IMR-90 (cell line): ENCODE data around the gene DGKG. TPM values are rescaled to one million over a fixed set of nuclear protein-coding genes. Genes with fewer than 3 reads are reported as not detected.

Source experiments
- ATAC-seq: fragments of 200-7000 bp; cut with Tn5 transposase; 2 replicates; pipeline ENCODE4 v1.9.1; 2020; ENCODE audit warnings: low read depth, mild to moderate bottlenecking, moderate library complexity
- BruUV-seq: library from RNA; stranded (reverse); fragments of 400-500 nt; replicated peaks from 2 replicates; lab custom pipeline; 2021; lab: Mats Ljungman, UMichigan
- CTCF ChIA-PET: fragments of 300-600 bp; formaldehyde crosslinking; extraction: SDS; loops from one replicate; lab custom pipeline; 2021; ENCODE audit warnings: antibody characterized with exemption; lab: Yijun Ruan, JAX
- POLR2A ChIA-PET: fragments of 300-600 bp; sonication (Branson Sonifier 250); formaldehyde crosslinking; loops from one replicate; lab custom pipeline; 2022; ENCODE audit warnings: antibody characterized with exemption; ENCODE audit not compliant: unreplicated experiment; lab: Charles Lee
- DNase-seq: peaks from one replicate; pipeline ENCODE4 v3.0.0; 2013
- H2AFZ ChIP-seq: replicated peaks from 2 replicates; pipeline ENCODE3; 2013; ENCODE audit warnings: low read length, mild to moderate bottlenecking; ENCODE audit not compliant: poor library complexity
- H2AK5ac ChIP-seq: 2 replicates; pipeline ENCODE4 v1.6.1; 2013; ENCODE audit warnings: low read depth, low read length, inconsistent platforms
- H2AK9ac ChIP-seq: replicated peaks from 2 replicates; pipeline ENCODE3; 2013; ENCODE audit warnings: mild to moderate bottlenecking, low read depth, low read length, moderate library complexity; ENCODE audit not compliant: poor library complexity
- H2BK120ac ChIP-seq: 2 replicates; pipeline ENCODE4 v1.6.1; 2013; ENCODE audit warnings: low read depth, low read length, inconsistent platforms
- H2BK15ac ChIP-seq: 3 replicates; pipeline ENCODE4 v1.6.1; 2013; ENCODE audit warnings: low read depth, low read length, inconsistent platforms
- H2BK20ac ChIP-seq: 2 replicates; pipeline ENCODE4 v1.6.1; 2013; ENCODE audit warnings: low read depth, mild to moderate bottlenecking, inconsistent platforms, low read length, moderate library complexity
- H2BK5ac ChIP-seq: 2 replicates; pipeline ENCODE4 v1.6.1; 2013; ENCODE audit warnings: mild to moderate bottlenecking, low read depth, low read length, inconsistent platforms; ENCODE audit not compliant: poor library complexity, severe bottlenecking
- H3K14ac ChIP-seq: replicated peaks from 2 replicates; pipeline ENCODE4 v1.6.1; 2013; ENCODE audit warnings: low read depth, low read length, inconsistent platforms
- H3K18ac ChIP-seq: 2 replicates; pipeline ENCODE4 v1.6.1; 2013; ENCODE audit warnings: low read depth, low read length, control low read depth
- H3K23ac ChIP-seq: 2 replicates; pipeline ENCODE4 v1.6.1; 2013; ENCODE audit warnings: low read depth, low read length, inconsistent platforms
- H3K27ac ChIP-seq: 2 replicates; pipeline ENCODE4 v1.5.1; 2013; ENCODE audit warnings: mild to moderate bottlenecking, control low read depth, low read length; ENCODE audit not compliant: insufficient read depth
- H3K27me3 ChIP-seq: 2 replicates; pipeline ENCODE4 v1.6.1; 2013; ENCODE audit warnings: low read length; ENCODE audit not compliant: control insufficient read depth, insufficient read depth
- H3K36me3 ChIP-seq: 2 replicates; pipeline ENCODE4 v1.6.1; 2013; ENCODE audit warnings: low read length, mixed read lengths; ENCODE audit not compliant: control insufficient read depth, insufficient read depth
- H3K4ac ChIP-seq: 2 replicates; pipeline ENCODE4 v1.6.1; 2013; ENCODE audit warnings: low read depth, low read length, inconsistent platforms
- H3K4me1 ChIP-seq: 2 replicates; pipeline ENCODE4 v1.6.1; 2013; ENCODE audit warnings: low read length, mixed read lengths; ENCODE audit not compliant: control insufficient read depth, insufficient read depth
- H3K4me2 ChIP-seq: 2 replicates; pipeline ENCODE4 v1.6.1; 2013; ENCODE audit warnings: low read depth, mild to moderate bottlenecking, control low read depth, low read length, moderate library complexity
- H3K4me3 ChIP-seq: 2 replicates; pipeline ENCODE4 v1.5.1; 2013; ENCODE audit warnings: low read depth, mild to moderate bottlenecking, control low read depth, low read length, moderate library complexity; ENCODE audit not compliant: insufficient read depth
- H3K56ac ChIP-seq: 2 replicates; pipeline ENCODE4 v1.6.1; 2013; ENCODE audit warnings: low read length, inconsistent platforms; ENCODE audit not compliant: insufficient read depth; ENCODE audit errors: extremely low read depth
- H3K79me1 ChIP-seq, 2 experiments: 2 replicates each; pipeline ENCODE4 v1.6.1; 2013; ENCODE audit warnings: low read length in 2 of 2, inconsistent platforms in 1 of 2, low read depth in 1 of 2
- H3K9ac ChIP-seq: 2 replicates; pipeline ENCODE4 v1.6.1; 2013; ENCODE audit warnings: low read depth, low read length, control low read depth
- H3K9me1 ChIP-seq: 2 replicates; pipeline ENCODE4 v1.6.1; 2013; ENCODE audit warnings: low read length, inconsistent platforms; ENCODE audit not compliant: insufficient read depth
- H3K9me3 ChIP-seq: 2 replicates; pipeline ENCODE4 v1.6.1; 2013; ENCODE audit warnings: low read length; ENCODE audit not compliant: control insufficient read depth, insufficient read depth
- H4K20me1 ChIP-seq: 2 replicates; pipeline ENCODE4 v1.6.1; 2013; ENCODE audit warnings: low read length, inconsistent platforms; ENCODE audit not compliant: insufficient read depth
- H4K5ac ChIP-seq: 2 replicates; pipeline ENCODE4 v1.6.1; 2013; ENCODE audit warnings: mild to moderate bottlenecking, low read depth, low read length, control low read depth
- H4K8ac ChIP-seq, 2 experiments: 2 replicates each; pipeline ENCODE4 v1.6.1; 2013; ENCODE audit warnings: low read depth in 2 of 2, low read length in 2 of 2, control low read depth in 1 of 2, inconsistent platforms in 1 of 2
- H4K91ac ChIP-seq: 2 replicates; pipeline ENCODE4 v1.6.1; 2013; ENCODE audit warnings: low read depth, low read length, inconsistent platforms; ENCODE audit not compliant: insufficient read depth
- BHLHE40 ChIP-seq: fragments of 150-350 bp; IDR thresholded peaks from 2 replicates; pipeline ENCODE4 v1.6.1; 2016; ENCODE audit warnings: mild to moderate bottlenecking, low read depth, low read length
- CEBPB ChIP-seq: IDR thresholded peaks from 2 replicates; pipeline ENCODE4 v1.6.1; 2012; ENCODE audit warnings: low read depth, low read length, improper control_type of control experiment
- CHD1 ChIP-seq: IDR thresholded peaks from 2 replicates; pipeline ENCODE4 v1.6.1; 2012; ENCODE audit warnings: low read depth, low read length, improper control_type of control experiment
- FOS ChIP-seq: fragments of 150-350 bp; IDR thresholded peaks from 2 replicates; pipeline ENCODE4 v1.6.1; 2016; ENCODE audit warnings: low read depth, low read length
- MAZ ChIP-seq: IDR thresholded peaks from 2 replicates; pipeline ENCODE4 v1.6.1; 2012; ENCODE audit warnings: low read depth, mild to moderate bottlenecking, low read length, improper control_type of control experiment, moderate library complexity, borderline replicate concordance
- MXI1 ChIP-seq: IDR thresholded peaks from 2 replicates; pipeline ENCODE4 v1.6.1; 2012; ENCODE audit warnings: low read depth, mild to moderate bottlenecking, low read length, moderate library complexity, borderline replicate concordance
- NFE2L2 ChIP-seq: fragments of 150-350 bp; IDR thresholded peaks from 2 replicates; pipeline ENCODE4 v1.6.1; 2016; ENCODE audit warnings: low read depth, mild to moderate bottlenecking, low read length
- POLR2A ChIP-seq: IDR thresholded peaks from 2 replicates; pipeline ENCODE4 v1.6.1; 2012; ENCODE audit warnings: mild to moderate bottlenecking, low read depth, low read length
- RCOR1 ChIP-seq: IDR thresholded peaks from 2 replicates; pipeline ENCODE4 v1.6.1; 2012; ENCODE audit warnings: mild to moderate bottlenecking, low read length, improper control_type of control experiment; ENCODE audit not compliant: insufficient replicate concordance
- RFX5 ChIP-seq: IDR thresholded peaks from 2 replicates; pipeline ENCODE4 v1.8.0; 2012; ENCODE audit warnings: low read depth, mild to moderate bottlenecking, low read length, moderate library complexity
- WGBS, 2 experiments: methylation state at CpG; one replicate each; pipeline versions ENCODE4 v1.1.5 to v1.1.7; 2013; ENCODE audit warnings: missing lambda C conversion rate in 2 of 2; ENCODE audit not compliant: insufficient read length in 1 of 2; ENCODE audit errors: extremely low coverage in 2 of 2; 5-methylcytosine and 5-hydroxymethylcytosine counted together
- dilution Hi-C: fragments of 300-500 bp; cut with HindIII; formaldehyde crosslinking; loops from one replicate; pipeline ENCODE4 v1.14.3; 2018; ENCODE audit warnings: low sequenced_read_pairs; ENCODE audit not compliant: unreplicated experiment
- in situ Hi-C: fragments of 300-500 bp; cut with MboI; formaldehyde crosslinking; loops from 3 replicates; pipeline ENCODE4 v1.14.3; 2019; ENCODE audit warnings: low sequenced_read_pairs, inconsistent platforms, mixed read lengths
- intact Hi-C: fragments of 100-400 bp; cut with micrococcal nuclease; formaldehyde crosslinking; loops from 2 replicates; pipeline ENCODE4 v1.10.0; 2022
- polyA plus RNA-seq, 3 experiments: library from polyadenylated mRNA; depleted of rRNA; stranded (reverse); fragments of >200 nt; gene quantifications; 2 replicates each; pipeline ENCODE4 v1.2.3, GENCODE V29; 2012; ENCODE audit warnings: low replicate concordance in 1 of 3
- total RNA-seq: library from RNA; depleted of rRNA; stranded (reverse); fragments of >200 nt; gene quantifications from 2 replicates; pipeline ENCODE4 v1.2.3, GENCODE V29; 2012
- TF ChIP-seq, protein P1 (sequence below): fragments of 150-350 bp; IDR thresholded peaks from 2 replicates; pipeline ENCODE4 v1.6.1; 2016; ENCODE audit warnings: low read depth, mild to moderate bottlenecking, low read length, moderate library complexity, borderline replicate concordance
- TF ChIP-seq, protein P2 (sequence below): fragments of 150-350 bp; IDR thresholded peaks from 2 replicates; pipeline ENCODE4 v1.6.1; 2017; ENCODE audit warnings: mild to moderate bottlenecking, antibody characterized with exemption, low read length, low read depth
- TF ChIP-seq, protein P3 (sequence below): conservative IDR thresholded peaks from 2 replicates; pipeline ENCODE4 v1.5.1; 2012; ENCODE audit warnings: mild to moderate bottlenecking, low read depth, low read length, improper control_type of control experiment

Gene DGKG
- total and polyA plus RNA-seq, 2 of the 4 experiments (the other 2 are of a cell fraction), result 1.2 to 4.1 TPM

DNA sequence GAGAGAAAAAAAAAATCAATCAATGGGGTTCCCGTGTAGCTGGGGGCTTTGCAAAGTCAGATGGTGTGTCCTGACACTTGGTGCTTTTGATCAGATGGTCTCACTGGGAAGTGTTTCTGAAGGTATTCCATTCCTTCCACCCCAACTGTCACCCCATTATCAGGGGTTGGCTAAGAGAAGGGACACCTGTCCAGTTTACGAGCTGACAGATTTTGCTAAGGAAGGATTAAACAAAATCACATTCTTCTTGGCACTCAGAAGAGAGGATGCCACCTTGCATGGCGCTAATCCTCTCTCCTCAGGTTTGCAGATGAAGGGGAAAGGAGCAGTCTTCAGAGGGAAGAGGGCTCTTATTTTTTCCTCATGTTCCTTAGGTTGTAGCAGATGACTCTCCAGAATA, 149.4 kb downstream of the DGKG start:
- Histone ChIP-seq H2AFZ (no peak overlapping the region), H3K18ac (no peak overlapping the region), H4K5ac (no peak overlapping the region), H3K4me3 (no peak overlapping the region), H3K23ac (no peak overlapping the region), H4K91ac (no peak overlapping the region), H4K8ac (no peak overlapping the region), H3K14ac (no peak overlapping the region), H3K36me3 (no peaks in the 10 kb centered on the region), H2AK9ac (no peak overlapping the region), H3K27ac (no peak overlapping the region), H3K4ac (no peak overlapping the region), H3K56ac (no peak overlapping the region), H2AK5ac (no peak overlapping the region), H2BK15ac (no peak overlapping the region), H3K27me3 (peaks cover 1% of the 10 kb centered on the region; the same call in 1 of the 2 replicates), H3K4me1 (peaks cover 12% of the 10 kb centered on the region; the same call in 1 of the 2 replicates), H3K9ac (no peak overlapping the region), H3K9me3 (no peaks in the 10 kb centered on the region), H3K9me1 (0 out of 2 replicates have a peak, but pooled peaks cover 6% of the 10 kb centered on the region), H2BK5ac (no peak overlapping the region), H3K79me1 (no peaks in the 10 kb centered on the region), H3K4me2 (no peak overlapping the region), H4K20me1 (no peaks in the 10 kb centered on the region), H2BK120ac (no peak overlapping the region), H2BK20ac (no peak overlapping the region)
- dilution Hi-C loops, result no loop called here
- POLR2A ChIA-PET, result no interaction called here
- CTCF ChIA-PET, result no interaction called here
- ATAC-seq (no peak), DNase-seq (no peak)
- TF ChIP-seq CHD1, result no peak
- no peak for TF ChIP-seq RCOR1
- no peak for TF ChIP-seq FOS
- no peak for TF ChIP-seq MXI1
- TF ChIP-seq POLR2A, result no peak
- TF ChIP-seq, protein P1, sequence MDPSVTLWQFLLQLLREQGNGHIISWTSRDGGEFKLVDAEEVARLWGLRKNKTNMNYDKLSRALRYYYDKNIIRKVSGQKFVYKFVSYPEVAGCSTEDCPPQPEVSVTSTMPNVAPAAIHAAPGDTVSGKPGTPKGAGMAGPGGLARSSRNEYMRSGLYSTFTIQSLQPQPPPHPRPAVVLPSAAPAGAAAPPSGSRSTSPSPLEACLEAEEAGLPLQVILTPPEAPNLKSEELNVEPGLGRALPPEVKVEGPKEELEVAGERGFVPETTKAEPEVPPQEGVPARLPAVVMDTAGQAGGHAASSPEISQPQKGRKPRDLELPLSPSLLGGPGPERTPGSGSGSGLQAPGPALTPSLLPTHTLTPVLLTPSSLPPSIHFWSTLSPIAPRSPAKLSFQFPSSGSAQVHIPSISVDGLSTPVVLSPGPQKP, result no peak
- TF ChIP-seq, protein P2, sequence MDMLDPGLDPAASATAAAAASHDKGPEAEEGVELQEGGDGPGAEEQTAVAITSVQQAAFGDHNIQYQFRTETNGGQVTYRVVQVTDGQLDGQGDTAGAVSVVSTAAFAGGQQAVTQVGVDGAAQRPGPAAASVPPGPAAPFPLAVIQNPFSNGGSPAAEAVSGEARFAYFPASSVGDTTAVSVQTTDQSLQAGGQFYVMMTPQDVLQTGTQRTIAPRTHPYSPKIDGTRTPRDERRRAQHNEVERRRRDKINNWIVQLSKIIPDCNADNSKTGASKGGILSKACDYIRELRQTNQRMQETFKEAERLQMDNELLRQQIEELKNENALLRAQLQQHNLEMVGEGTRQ, result no peak
- TF ChIP-seq, protein P3, sequence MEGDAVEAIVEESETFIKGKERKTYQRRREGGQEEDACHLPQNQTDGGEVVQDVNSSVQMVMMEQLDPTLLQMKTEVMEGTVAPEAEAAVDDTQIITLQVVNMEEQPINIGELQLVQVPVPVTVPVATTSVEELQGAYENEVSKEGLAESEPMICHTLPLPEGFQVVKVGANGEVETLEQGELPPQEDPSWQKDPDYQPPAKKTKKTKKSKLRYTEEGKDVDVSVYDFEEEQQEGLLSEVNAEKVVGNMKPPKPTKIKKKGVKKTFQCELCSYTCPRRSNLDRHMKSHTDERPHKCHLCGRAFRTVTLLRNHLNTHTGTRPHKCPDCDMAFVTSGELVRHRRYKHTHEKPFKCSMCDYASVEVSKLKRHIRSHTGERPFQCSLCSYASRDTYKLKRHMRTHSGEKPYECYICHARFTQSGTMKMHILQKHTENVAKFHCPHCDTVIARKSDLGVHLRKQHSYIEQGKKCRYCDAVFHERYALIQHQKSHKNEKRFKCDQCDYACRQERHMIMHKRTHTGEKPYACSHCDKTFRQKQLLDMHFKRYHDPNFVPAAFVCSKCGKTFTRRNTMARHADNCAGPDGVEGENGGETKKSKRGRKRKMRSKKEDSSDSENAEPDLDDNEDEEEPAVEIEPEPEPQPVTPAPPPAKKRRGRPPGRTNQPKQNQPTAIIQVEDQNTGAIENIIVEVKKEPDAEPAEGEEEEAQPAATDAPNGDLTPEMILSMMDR, result no peak
- TF ChIP-seq BHLHE40, result no peak
- no peak for TF ChIP-seq NFE2L2
- TF ChIP-seq CEBPB, result no peak
- no peak for TF ChIP-seq RFX5
- no peak for TF ChIP-seq MAZ
- no TSS peak for BruUV-seq
- no CpG with 5 or more reads among the region's 3 CpGs for WGBS, 2 experiments
- intact Hi-C loops, result no loop called here
- in situ Hi-C loops, result no loop called here
